ENCODE data around the gene PHETA1. TPM values are rescaled to one million over a fixed set of nuclear protein-coding genes. Genes with fewer than 3 reads are reported as not detected.

Gene PHETA1
- total and polyA plus RNA-seq, 3 donors from 2014 or later: 13.7 to 27.2 (median 16.1) TPM

DNA sequence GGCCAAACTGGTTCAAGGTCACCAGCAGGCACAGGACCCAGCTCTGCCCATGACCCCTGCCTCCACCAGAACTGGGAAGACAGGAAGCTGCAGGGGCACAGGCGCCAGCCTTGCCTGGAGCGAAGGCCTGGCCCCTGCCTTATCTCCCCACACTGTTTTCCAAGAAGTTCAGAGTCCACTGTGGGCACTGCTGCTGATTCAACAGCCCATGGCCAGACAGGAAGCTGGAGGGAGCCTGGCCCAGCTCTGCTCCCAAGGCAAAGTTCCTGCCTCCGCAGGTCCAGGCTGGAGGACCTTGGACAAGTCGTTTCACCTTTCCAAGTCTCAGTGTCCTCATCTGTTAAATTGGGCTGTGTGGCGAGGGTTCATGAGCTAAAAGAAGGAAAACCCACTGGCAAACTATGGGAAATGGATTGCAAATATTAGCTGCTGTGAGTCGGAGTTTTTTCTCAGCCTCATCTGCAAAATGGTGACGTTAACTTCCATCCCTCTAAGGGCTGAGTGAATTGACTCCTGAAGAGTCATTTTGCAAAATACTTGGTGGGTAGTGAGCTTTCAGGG is 1.2 kb downstream of the PHETA1 start:
- intact Hi-C loops (cut with DNase I; ENCODE audit: low total_unique reads): no loop called here
- TF ChIP-seq, protein P1, sequence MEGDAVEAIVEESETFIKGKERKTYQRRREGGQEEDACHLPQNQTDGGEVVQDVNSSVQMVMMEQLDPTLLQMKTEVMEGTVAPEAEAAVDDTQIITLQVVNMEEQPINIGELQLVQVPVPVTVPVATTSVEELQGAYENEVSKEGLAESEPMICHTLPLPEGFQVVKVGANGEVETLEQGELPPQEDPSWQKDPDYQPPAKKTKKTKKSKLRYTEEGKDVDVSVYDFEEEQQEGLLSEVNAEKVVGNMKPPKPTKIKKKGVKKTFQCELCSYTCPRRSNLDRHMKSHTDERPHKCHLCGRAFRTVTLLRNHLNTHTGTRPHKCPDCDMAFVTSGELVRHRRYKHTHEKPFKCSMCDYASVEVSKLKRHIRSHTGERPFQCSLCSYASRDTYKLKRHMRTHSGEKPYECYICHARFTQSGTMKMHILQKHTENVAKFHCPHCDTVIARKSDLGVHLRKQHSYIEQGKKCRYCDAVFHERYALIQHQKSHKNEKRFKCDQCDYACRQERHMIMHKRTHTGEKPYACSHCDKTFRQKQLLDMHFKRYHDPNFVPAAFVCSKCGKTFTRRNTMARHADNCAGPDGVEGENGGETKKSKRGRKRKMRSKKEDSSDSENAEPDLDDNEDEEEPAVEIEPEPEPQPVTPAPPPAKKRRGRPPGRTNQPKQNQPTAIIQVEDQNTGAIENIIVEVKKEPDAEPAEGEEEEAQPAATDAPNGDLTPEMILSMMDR (IDR thresholded peaks at IDR 0.05): no peak
- TF ChIP-seq POLR2A (IDR thresholded peaks at IDR 0.05): no peak
- H3K9me3 ChIP-seq: no peaks in the 10 kb centered on the region
- H3K4me1 ChIP-seq: peaks cover 13% of the 10 kb centered on the region
- DNase-seq: peak; percentile 22
- 7 to 33% methylated on average over 2 to 7 of the region's 7 CpGs for WGBS, 2 donors
- H3K27ac ChIP-seq: no peak overlapping the region
- H3K4me3 ChIP-seq: peak overlapping the region; percentile 85 to 92
- no peaks in the 10 kb centered on the region for H3K27me3 ChIP-seq
- no peaks in the 10 kb centered on the region for H3K36me3 ChIP-seq (ENCODE audit: low read depth, missing control alignments)

DNA sequence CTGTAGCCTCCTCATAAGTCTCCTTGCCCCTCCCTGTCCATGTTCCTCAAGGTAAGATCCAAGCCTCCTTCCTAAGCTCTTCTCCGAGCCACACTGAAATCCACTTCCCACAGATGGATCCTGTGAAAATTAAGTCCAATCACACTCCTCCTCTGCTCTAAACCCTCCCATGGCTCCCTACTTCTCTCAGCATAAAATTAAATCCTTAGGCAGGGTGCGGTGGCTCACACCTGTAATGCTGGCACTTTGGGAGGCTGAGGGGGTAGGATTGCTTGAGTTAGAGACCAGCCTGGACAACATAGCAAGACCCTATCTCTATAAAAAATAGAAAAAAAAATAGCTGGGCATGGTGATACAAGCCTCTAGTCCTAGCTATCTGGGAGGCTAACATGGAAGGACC is 2.3 kb downstream of the PHETA1 start:
- 70 to 95% methylated on average over 2 of the region's 2 CpGs for WGBS, 2 donors
- DNase-seq: no peak
- Histone ChIP-seq H3K36me3 (ENCODE audit: low read depth, missing control alignments) (no peaks in the 10 kb centered on the region), H3K27me3 (no peaks in the 10 kb centered on the region), H3K4me3 (no peak overlapping the region), H3K27ac (no peak overlapping the region), H3K4me1 (peaks cover 23% of the 10 kb centered on the region), H3K9me3 (no peaks in the 10 kb centered on the region)
- intact Hi-C loops (cut with DNase I; ENCODE audit: low total_unique reads): no loop called here
- TF ChIP-seq, protein P1 (IDR thresholded peaks at IDR 0.05): no peak
- TF ChIP-seq POLR2A (IDR thresholded peaks at IDR 0.05): no peak

DNA sequence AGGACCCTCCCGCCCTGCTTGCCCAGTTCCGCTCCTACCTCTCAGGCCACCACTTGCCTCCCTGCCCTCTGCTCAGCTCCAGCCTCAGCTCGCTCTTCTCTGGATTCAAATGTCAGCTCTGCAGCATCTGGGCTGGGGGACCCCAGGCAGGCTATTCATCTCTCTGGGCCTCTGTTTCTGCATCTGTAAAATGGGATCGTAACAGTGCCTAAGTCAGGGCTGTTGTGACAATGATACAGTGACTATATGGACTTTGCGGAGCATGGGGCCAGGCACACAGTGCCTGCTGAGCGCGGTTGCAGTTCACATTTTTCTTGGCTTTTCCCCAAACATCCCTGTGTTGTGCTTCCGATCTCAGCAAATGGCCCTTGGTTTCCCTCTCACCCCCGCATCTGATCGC is 2.8 kb downstream of the PHETA1 start:
- intact Hi-C loops (cut with DNase I; ENCODE audit: low total_unique reads): no loop called here

DNA sequence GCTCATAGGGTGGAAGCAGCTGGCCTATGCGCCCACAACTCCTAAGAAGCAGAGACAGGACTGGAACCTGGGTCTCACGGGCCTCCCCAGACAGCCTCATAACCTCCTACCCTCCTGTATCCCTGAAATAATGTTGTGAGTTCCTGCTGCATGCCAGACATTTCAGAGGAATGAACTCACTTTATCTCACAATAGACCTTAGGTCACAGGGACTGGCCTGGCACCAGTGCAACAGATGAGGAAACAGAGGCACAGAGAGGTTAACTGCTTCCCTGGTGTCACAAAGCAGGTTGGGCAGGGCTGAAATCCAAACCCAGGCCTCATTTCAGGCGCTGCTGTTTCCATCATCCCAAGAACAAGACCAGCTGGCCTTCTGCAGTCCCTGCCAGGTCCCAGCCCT is 5.3 kb downstream of the PHETA1 start:
- no peaks in the 10 kb centered on the region for H3K36me3 ChIP-seq (ENCODE audit: low read depth, missing control alignments)
- no peak overlapping the region for H3K27ac ChIP-seq
- no peaks in the 10 kb centered on the region for H3K9me3 ChIP-seq
- no peak overlapping the region for H3K4me3 ChIP-seq
- no peaks in the 10 kb centered on the region for H3K27me3 ChIP-seq
- no peak for DNase-seq
- WGBS, 2 donors: 83 to 94% methylated on average over 2 to 3 of the region's 3 CpGs
- intact Hi-C loops (cut with DNase I; ENCODE audit: low total_unique reads): no loop called here
- peaks cover 26% of the 10 kb centered on the region for H3K4me1 ChIP-seq
- TF ChIP-seq, protein P1 (IDR thresholded peaks at IDR 0.05): no peak
- no peak for TF ChIP-seq POLR2A (IDR thresholded peaks at IDR 0.05)

More for the DNA sequence above, 2.8 kb downstream of the PHETA1 start:
- no peak for DNase-seq
- TF ChIP-seq, protein P1 (IDR thresholded peaks at IDR 0.05): no peak
- TF ChIP-seq POLR2A (IDR thresholded peaks at IDR 0.05): no peak
- Histone ChIP-seq H3K27ac (no peak overlapping the region), H3K4me3 (no peak overlapping the region), H3K9me3 (no peaks in the 10 kb centered on the region), H3K4me1 (peaks cover 27% of the 10 kb centered on the region), H3K36me3 (ENCODE audit: low read depth, missing control alignments) (no peaks in the 10 kb centered on the region), H3K27me3 (no peaks in the 10 kb centered on the region)
- WGBS, 2 donors: 95 to 99% methylated on average over 10 of the region's 10 CpGs

Measured in testis (tissue), 3 donors.